ENCODE measurements around the gene FRMD3.

GRCh38 chr9:83271665-83272071, 266.5 kb downstream of the FRMD3 start:
- TF ChIP-seq CTCF (conservative IDR thresholded peaks at IDR 0.05; ENCODE audit: low read depth, low read length) (no peak), EZH2 (IDR thresholded peaks at IDR 0.05; ENCODE audit: low read length, unreplicated experiment) (no peak)
